Measurements from ENCODE around the gene C2CD3.

GRCh38 chr11:73980001-73980961 lies 190.5 kb downstream of the C2CD3 start:
- TF ChIP-seq, protein P1, sequence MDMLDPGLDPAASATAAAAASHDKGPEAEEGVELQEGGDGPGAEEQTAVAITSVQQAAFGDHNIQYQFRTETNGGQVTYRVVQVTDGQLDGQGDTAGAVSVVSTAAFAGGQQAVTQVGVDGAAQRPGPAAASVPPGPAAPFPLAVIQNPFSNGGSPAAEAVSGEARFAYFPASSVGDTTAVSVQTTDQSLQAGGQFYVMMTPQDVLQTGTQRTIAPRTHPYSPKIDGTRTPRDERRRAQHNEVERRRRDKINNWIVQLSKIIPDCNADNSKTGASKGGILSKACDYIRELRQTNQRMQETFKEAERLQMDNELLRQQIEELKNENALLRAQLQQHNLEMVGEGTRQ (IDR thresholded peaks at IDR 0.05; ENCODE audit: low read depth, low read length), result no peak
- TF ChIP-seq CTCF (conservative IDR thresholded peaks at IDR 0.05; ENCODE audit: low read depth, low read length), result no peak
- TF ChIP-seq POLR2A (IDR thresholded peaks at IDR 0.05; ENCODE audit: low read depth, low read length), result no peak
- no peak for TF ChIP-seq FOS (IDR thresholded peaks at IDR 0.05; ENCODE audit: low read depth, low read length)
- no peak for TF ChIP-seq RCOR1 (IDR thresholded peaks at IDR 0.05; ENCODE audit: insufficient replicate concordance, low read length)
- TF ChIP-seq RFX5 (IDR thresholded peaks at IDR 0.05; ENCODE audit: low read depth, low read length), result no peak
- TF ChIP-seq MAFK (IDR thresholded peaks at IDR 0.05; ENCODE audit: low read depth, low read length), result no peak
- no peak for TF ChIP-seq RAD21 (IDR thresholded peaks at IDR 0.05; ENCODE audit: low read length)
- no peak for TF ChIP-seq SMC3 (IDR thresholded peaks at IDR 0.05; ENCODE audit: low read depth, low read length)
- TF ChIP-seq MAZ (IDR thresholded peaks at IDR 0.05; ENCODE audit: borderline replicate concordance, low read depth, low read length), result no peak
- no peak for TF ChIP-seq CEBPB (IDR thresholded peaks at IDR 0.05; ENCODE audit: low read depth, low read length)
